ENCODE measurements around the gene FTH1.
A peak's percentile ranks its signal among the peaks of the same experiment; 100 is the strongest.
"Not testable (repeated sequence)": the region's sequence is repeated elsewhere in the genome, so short reads cannot be mapped to it uniquely, and the experiment has no call there.

The FTH1 gene

DNA sequence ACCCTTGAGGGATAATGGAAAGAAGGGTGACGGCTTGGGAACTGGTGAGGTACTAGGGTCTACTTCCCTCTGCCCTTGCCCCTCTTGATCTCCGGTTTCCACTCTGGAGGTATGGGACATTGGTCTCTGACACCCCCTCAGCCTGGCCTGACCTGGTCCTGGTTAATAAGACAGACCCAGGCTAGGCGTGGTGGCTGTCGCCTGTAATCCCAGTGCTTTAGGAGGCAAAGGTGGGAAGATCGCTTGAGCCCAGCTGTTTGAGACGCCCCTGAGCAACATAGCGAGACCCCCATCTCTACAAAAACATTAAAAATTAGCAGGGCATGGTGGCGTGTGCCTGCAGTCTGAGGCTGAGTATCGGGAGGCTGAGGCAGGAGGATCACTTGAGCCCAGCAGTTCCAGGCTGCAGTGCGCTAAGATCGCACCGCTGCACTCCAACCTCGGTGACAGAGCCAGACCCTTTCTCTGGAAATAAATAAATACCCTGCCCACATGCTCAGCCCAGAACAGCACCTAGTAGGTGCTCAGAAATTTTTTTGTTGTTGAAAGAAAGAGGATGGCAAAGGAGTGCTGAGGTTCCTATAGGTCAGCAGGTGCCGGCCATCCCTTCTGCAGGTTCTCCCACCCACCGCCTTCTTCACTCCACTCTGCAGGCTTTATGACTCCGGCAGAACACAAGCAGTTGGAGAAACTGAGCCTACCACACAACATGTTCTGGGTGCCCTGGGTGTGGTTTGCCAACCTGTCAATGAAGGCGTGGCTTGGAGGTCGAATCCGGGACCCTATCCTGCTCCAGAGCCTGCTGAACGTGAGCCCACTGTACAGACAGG lies 11.0 kb downstream of the FTH1 start:
- Histone ChIP-seq H3K27ac (ENCODE audit: insufficient read depth, low read depth, low read length, poor library complexity, severe bottlenecking) (no peak overlapping the region), H3K36me3 (ENCODE audit: control insufficient read depth, insufficient read depth, low read length) (no peaks in the 10 kb centered on the region), H3K4me3 (ENCODE audit: insufficient read depth, low read depth, low read length) (no peak overlapping the region), H3K27me3 (ENCODE audit: control insufficient read depth, insufficient read depth, low read length, poor library complexity, severe bottlenecking) (peaks cover 36% of the 10 kb centered on the region), H3K9me3 (ENCODE audit: control insufficient read depth, low read length) (no peaks in the 10 kb centered on the region), H3K4me1 (ENCODE audit: control insufficient read depth, insufficient read depth, low read length) (peaks cover 5% of the 10 kb centered on the region)
- 87 to 88% methylated on average over 20 of the region's 20 CpGs for WGBS, 2 experiments

GRCh38 chr11:61955422-61956135 lies 11.9 kb downstream of the FTH1 start:
- H3K36me3 ChIP-seq (ENCODE audit: control insufficient read depth, insufficient read depth, low read length) = no peaks in the 10 kb centered on the region
- H3K4me1 ChIP-seq (ENCODE audit: control insufficient read depth, insufficient read depth, low read length) = peaks cover 5% of the 10 kb centered on the region
- no peak overlapping the region for H3K27ac ChIP-seq (ENCODE audit: insufficient read depth, low read depth, low read length, poor library complexity, severe bottlenecking)
- peaks cover 36% of the 10 kb centered on the region for H3K27me3 ChIP-seq (ENCODE audit: control insufficient read depth, insufficient read depth, low read length, poor library complexity, severe bottlenecking)
- no peaks in the 10 kb centered on the region for H3K9me3 ChIP-seq (ENCODE audit: control insufficient read depth, low read length)
- H3K4me3 ChIP-seq (ENCODE audit: insufficient read depth, low read depth, low read length) = peak overlapping the region; percentile 1
- 6% methylated on average over 56 of the region's 56 CpGs for WGBS, 2 experiments

- WGBS, 2 experiments = 10 to 14% methylated on average over 21 of the region's 21 CpGs
- Histone ChIP-seq H3K36me3 (ENCODE audit: control insufficient read depth, insufficient read depth, low read length) (no peaks in the 10 kb centered on the region), H3K4me3 (ENCODE audit: insufficient read depth, low read depth, low read length) (peak overlapping the region; percentile 1), H3K27me3 (ENCODE audit: control insufficient read depth, insufficient read depth, low read length, poor library complexity, severe bottlenecking) (peaks cover 36% of the 10 kb centered on the region), H3K27ac (ENCODE audit: insufficient read depth, low read depth, low read length, poor library complexity, severe bottlenecking) (no peak overlapping the region), H3K9me3 (ENCODE audit: control insufficient read depth, low read length) (no peaks in the 10 kb centered on the region), H3K4me1 (ENCODE audit: control insufficient read depth, insufficient read depth, low read length) (peaks cover 5% of the 10 kb centered on the region)
Measured at GRCh38 chr11:61954851-61955421, 12.5 kb downstream of the FTH1 start.

- Histone ChIP-seq H3K4me1 (ENCODE audit: control insufficient read depth, insufficient read depth, low read length) (peaks cover 5% of the 10 kb centered on the region), H3K27ac (ENCODE audit: insufficient read depth, low read depth, low read length, poor library complexity, severe bottlenecking) (no peak overlapping the region), H3K27me3 (ENCODE audit: control insufficient read depth, insufficient read depth, low read length, poor library complexity, severe bottlenecking) (peaks cover 36% of the 10 kb centered on the region), H3K36me3 (ENCODE audit: control insufficient read depth, insufficient read depth, low read length) (no peaks in the 10 kb centered on the region), H3K4me3 (ENCODE audit: insufficient read depth, low read depth, low read length) (no peak overlapping the region), H3K9me3 (ENCODE audit: control insufficient read depth, low read length) (no peaks in the 10 kb centered on the region)
- 95% methylated on average over 9 of the region's 9 CpGs for WGBS, 2 experiments
Measured at GRCh38 chr11:61954106-61954850, 13.2 kb downstream of the FTH1 start.

GRCh38 chr11:61953632-61954031 lies 13.8 kb downstream of the FTH1 start:
- not testable (repeated sequence) for H3K4me3 ChIP-seq (ENCODE audit: insufficient read depth, low read depth, low read length); H3K4me1 ChIP-seq (ENCODE audit: control insufficient read depth, insufficient read depth, low read length); H3K9me3 ChIP-seq (ENCODE audit: control insufficient read depth, low read length); H3K27ac ChIP-seq (ENCODE audit: insufficient read depth, low read depth, low read length, poor library complexity, severe bottlenecking); H3K36me3 ChIP-seq (ENCODE audit: control insufficient read depth, insufficient read depth, low read length)
- 92 to 95% methylated on average over 5 of the region's 5 CpGs for WGBS, 2 experiments
- H3K27me3 ChIP-seq (ENCODE audit: control insufficient read depth, insufficient read depth, low read length, poor library complexity, severe bottlenecking) = peaks cover 36% of the 10 kb centered on the region

DNA sequence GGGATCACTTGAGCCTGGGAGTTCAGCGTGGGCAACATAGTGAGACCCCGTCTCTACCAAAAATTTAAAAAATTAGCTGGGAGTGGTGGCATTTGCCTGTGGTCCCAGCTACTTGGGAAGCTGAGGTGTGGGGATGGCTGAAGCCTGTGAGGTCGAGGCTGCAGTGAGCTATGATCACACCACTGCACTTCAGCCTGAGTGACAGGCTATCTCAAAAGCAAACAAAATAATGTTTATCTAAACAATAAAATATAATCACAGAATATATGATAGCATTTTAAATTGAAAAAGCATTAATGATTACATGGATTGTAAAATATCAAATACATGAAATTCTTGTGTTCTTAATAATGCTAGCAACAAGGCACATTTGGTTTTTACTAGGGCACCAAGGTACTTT lies 14.6 kb downstream of the FTH1 start:
- Histone ChIP-seq H3K4me1 (ENCODE audit: control insufficient read depth, insufficient read depth, low read length) (peaks cover 5% of the 10 kb centered on the region), H3K27ac (ENCODE audit: insufficient read depth, low read depth, low read length, poor library complexity, severe bottlenecking) (no peak overlapping the region), H3K27me3 (ENCODE audit: control insufficient read depth, insufficient read depth, low read length, poor library complexity, severe bottlenecking) (peaks cover 36% of the 10 kb centered on the region), H3K9me3 (ENCODE audit: control insufficient read depth, low read length) (no peaks in the 10 kb centered on the region), H3K4me3 (ENCODE audit: insufficient read depth, low read depth, low read length) (no peak overlapping the region), H3K36me3 (ENCODE audit: control insufficient read depth, insufficient read depth, low read length) (no peaks in the 10 kb centered on the region)
- WGBS, 2 experiments = 90 to 91% methylated on average over 3 of the region's 3 CpGs

DNA sequence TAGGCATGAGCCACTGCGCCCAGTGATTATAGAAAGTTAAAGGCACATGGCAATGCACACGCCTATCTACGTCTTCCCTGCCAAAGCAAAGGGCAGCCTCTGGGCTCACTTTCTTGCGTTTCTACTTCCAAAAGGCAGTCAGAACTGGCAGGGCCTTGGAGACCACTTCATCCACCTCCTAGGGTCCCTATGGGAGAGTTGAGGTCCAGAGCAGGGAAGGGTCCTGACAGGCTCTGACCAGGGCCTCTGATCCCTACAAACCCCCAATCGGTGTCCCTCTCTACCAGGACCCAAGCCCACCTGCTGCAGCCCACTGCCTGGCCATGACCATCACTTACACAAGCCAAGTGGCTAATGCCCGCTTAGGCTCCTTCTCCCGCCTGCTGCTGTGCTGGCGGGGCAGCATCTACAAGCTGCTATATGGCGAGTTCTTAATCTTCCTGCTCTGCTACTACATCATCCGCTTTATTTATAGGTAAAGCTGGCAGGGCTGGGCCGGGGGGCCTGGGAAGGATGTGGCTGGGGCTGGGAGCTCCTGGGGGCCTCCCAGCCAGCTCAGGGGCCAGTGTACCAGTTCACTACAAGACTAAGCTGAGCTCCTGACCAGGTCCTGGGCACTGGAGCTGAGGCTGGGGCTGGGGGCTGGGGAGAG lies 15.8 kb downstream of the FTH1 start:
- Histone ChIP-seq H3K27me3 (ENCODE audit: control insufficient read depth, insufficient read depth, low read length, poor library complexity, severe bottlenecking) (peaks cover 30% of the 10 kb centered on the region), H3K4me3 (ENCODE audit: insufficient read depth, low read depth, low read length) (no peak overlapping the region), H3K36me3 (ENCODE audit: control insufficient read depth, insufficient read depth, low read length) (no peaks in the 10 kb centered on the region), H3K27ac (ENCODE audit: insufficient read depth, low read depth, low read length, poor library complexity, severe bottlenecking) (no peak overlapping the region), H3K9me3 (ENCODE audit: control insufficient read depth, low read length) (no peaks in the 10 kb centered on the region), H3K4me1 (ENCODE audit: control insufficient read depth, insufficient read depth, low read length) (peaks cover 8% of the 10 kb centered on the region)
- 93 to 95% methylated on average over 11 of the region's 11 CpGs for WGBS, 2 experiments

DNA sequence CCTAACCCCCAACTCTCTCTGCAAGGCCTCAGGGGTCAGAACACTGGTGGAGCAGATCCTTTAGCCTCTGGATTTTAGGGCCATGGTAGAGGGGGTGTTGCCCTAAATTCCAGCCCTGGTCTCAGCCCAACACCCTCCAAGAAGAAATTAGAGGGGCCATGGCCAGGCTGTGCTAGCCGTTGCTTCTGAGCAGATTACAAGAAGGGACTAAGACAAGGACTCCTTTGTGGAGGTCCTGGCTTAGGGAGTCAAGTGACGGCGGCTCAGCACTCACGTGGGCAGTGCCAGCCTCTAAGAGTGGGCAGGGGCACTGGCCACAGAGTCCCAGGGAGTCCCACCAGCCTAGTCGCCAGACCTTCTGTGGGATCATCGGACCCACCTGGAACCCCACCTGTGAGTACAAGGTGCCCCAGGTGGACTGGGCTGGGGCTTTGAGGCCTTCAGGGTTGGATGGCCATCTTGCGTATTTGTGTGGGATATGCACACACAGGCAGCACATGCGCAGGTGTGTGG lies 17.3 kb downstream of the FTH1 start, which contains the start of gene BEST1:
TSS of gene BEST1 (plus strand) at position 317 of the 513 bp plus-strand sequence. CDS start 1,456 bp downstream, outside the sequence.
- peaks cover 14% of the 10 kb centered on the region for H3K27me3 ChIP-seq (ENCODE audit: control insufficient read depth, insufficient read depth, low read length, poor library complexity, severe bottlenecking)
- peaks cover 5% of the 10 kb centered on the region for H3K4me1 ChIP-seq (ENCODE audit: control insufficient read depth, insufficient read depth, low read length)
- no peaks in the 10 kb centered on the region for H3K36me3 ChIP-seq (ENCODE audit: control insufficient read depth, insufficient read depth, low read length)
- no peaks in the 10 kb centered on the region for H3K9me3 ChIP-seq (ENCODE audit: control insufficient read depth, low read length)
- H3K27ac ChIP-seq (ENCODE audit: insufficient read depth, low read depth, low read length, poor library complexity, severe bottlenecking) = no peak within 1 kb of the TSS
- WGBS, 2 experiments = 94 to 95% methylated on average over 8 of the region's 8 CpGs
- no peak within 1 kb of the TSS for H3K4me3 ChIP-seq (ENCODE audit: insufficient read depth, low read depth, low read length)

DNA sequence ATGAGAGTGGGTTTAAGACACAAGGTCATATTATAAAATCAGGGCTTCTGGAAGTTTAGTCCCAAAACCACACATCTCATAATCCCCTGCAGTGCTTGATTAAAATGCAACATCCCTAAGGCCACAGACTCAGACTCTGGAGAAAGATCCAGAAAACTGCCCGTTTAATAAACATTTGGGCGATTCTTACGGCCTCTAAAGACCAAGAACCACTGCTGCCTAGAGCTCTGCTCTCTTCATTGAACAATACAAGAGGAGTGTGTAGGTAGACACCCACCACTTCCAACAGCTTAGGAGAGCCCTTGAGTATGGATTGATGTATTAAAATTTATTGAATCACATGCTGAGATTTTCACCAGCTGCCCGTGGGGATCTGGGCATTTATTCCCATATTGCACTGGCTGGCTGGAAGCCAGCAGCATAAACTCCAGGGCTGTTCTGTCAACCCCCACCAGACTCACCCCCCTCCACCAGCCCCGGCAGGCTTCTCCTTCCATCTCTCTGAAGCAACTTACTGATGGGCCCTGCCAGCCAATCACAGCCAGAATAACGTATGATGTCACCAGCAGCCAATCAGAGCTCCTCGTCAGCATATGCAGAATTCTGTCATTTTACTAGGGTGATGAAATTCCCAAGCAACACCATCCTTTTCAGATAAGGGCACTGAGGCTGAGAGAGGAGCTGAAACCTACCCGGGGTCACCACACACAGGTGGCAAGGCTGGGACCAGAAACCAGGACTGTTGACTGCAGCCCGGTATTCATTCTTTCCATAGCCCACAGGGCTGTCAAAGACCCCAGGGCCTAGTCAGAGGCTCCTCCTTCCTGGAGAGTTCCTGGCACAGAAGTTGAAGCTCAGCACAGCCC lies 18.0 kb downstream of the FTH1 start:
- H3K27me3 ChIP-seq (ENCODE audit: control insufficient read depth, insufficient read depth, low read length, poor library complexity, severe bottlenecking) = peaks cover 8% of the 10 kb centered on the region
- no peak overlapping the region for H3K27ac ChIP-seq (ENCODE audit: insufficient read depth, low read depth, low read length, poor library complexity, severe bottlenecking)
- H3K4me3 ChIP-seq (ENCODE audit: insufficient read depth, low read depth, low read length) = no peak overlapping the region
- H3K4me1 ChIP-seq (ENCODE audit: control insufficient read depth, insufficient read depth, low read length) = peaks cover 3% of the 10 kb centered on the region
- H3K9me3 ChIP-seq (ENCODE audit: control insufficient read depth, low read length) = no peaks in the 10 kb centered on the region
- 78 to 79% methylated on average over 9 of the region's 9 CpGs for WGBS, 2 experiments
- H3K36me3 ChIP-seq (ENCODE audit: control insufficient read depth, insufficient read depth, low read length) = no peaks in the 10 kb centered on the region

Measured in ectodermal cell (in vitro differentiated cells).